Adrenal gland (tissue), 5 donors: ENCODE results near the gene LSM4.

Source experiments
- CTCF ChIP-seq, 6 experiments: fragments of 450-650 bp in 4 of 6; fragments of 200-600 bp in 2 of 6; sonication (generic) in 1 of 6; IDR thresholded peaks; 1 replicate in 5 of 6; 2 replicates in 1 of 6; pipeline versions ENCODE4 v1.5.1 to v1.8.0; 2016 to 2021; ENCODE audit warnings: antibody characterized with exemption in 6 of 6, mild to moderate bottlenecking in 2 of 6, moderate library complexity in 1 of 6
- POLR2A ChIP-seq, 2 donors: fragments of 450-650 bp; IDR thresholded peaks; one replicate each; pipeline ENCODE4 v1.6.1; 2017; ENCODE audit warnings: antibody characterized with exemption in 2 of 2, mild to moderate bottlenecking in 2 of 2, moderate library complexity in 1 of 2
- donor health status: DM: no; HTN: no; CAD: no.

GRCh38 chr19:18291019-18291524 lies 31.8 kb downstream of the LSM4 start:
- TF ChIP-seq CTCF (IDR thresholded peaks at IDR 0.05): no peak
- no peak for TF ChIP-seq POLR2A (IDR thresholded peaks at IDR 0.05)
